ENCODE data around the gene TFCP2L1. TPM values are rescaled to one million over a fixed set of nuclear protein-coding genes. Genes with fewer than 3 reads are reported as not detected.

Gene TFCP2L1
- total RNA-seq, 1 donor = under 0.01 TPM

- H3K4me1 ChIP-seq (ENCODE audit: insufficient read depth, low read length) = no peaks in the 10 kb centered on the region
- no peaks in the 10 kb centered on the region for H3K9me3 ChIP-seq (ENCODE audit: low read depth, low read length)
- no peak overlapping the region for H3K27ac ChIP-seq (ENCODE audit: low read depth, low read length)
- no peaks in the 10 kb centered on the region for H3K79me2 ChIP-seq (ENCODE audit: insufficient read depth, low read length)
- H2AFZ ChIP-seq (ENCODE audit: low read length) = no peak overlapping the region
- DNase-seq (ENCODE audit: insufficient read length, low spot score, missing footprints) = no peak
- no peak overlapping the region for H3K4me2 ChIP-seq (ENCODE audit: insufficient read depth, low read length)
- no peaks in the 10 kb centered on the region for H4K20me1 ChIP-seq (ENCODE audit: insufficient read depth, low read length)
- peaks cover 6% of the 10 kb centered on the region for H3K27me3 ChIP-seq (ENCODE audit: insufficient read depth, low read length)
- TF ChIP-seq, protein P1, sequence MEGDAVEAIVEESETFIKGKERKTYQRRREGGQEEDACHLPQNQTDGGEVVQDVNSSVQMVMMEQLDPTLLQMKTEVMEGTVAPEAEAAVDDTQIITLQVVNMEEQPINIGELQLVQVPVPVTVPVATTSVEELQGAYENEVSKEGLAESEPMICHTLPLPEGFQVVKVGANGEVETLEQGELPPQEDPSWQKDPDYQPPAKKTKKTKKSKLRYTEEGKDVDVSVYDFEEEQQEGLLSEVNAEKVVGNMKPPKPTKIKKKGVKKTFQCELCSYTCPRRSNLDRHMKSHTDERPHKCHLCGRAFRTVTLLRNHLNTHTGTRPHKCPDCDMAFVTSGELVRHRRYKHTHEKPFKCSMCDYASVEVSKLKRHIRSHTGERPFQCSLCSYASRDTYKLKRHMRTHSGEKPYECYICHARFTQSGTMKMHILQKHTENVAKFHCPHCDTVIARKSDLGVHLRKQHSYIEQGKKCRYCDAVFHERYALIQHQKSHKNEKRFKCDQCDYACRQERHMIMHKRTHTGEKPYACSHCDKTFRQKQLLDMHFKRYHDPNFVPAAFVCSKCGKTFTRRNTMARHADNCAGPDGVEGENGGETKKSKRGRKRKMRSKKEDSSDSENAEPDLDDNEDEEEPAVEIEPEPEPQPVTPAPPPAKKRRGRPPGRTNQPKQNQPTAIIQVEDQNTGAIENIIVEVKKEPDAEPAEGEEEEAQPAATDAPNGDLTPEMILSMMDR (IDR thresholded peaks at IDR 0.05; ENCODE audit: extremely low read depth, low read depth, low read length) = no peak
- H3K4me3 ChIP-seq (ENCODE audit: insufficient read depth, low read length) = no peak overlapping the region
- H3K36me3 ChIP-seq (ENCODE audit: insufficient read depth, low read length) = no peaks in the 10 kb centered on the region
Observed at GRCh38 chr2:121253674-121254240, 31.2 kb downstream of the TFCP2L1 start.

GRCh38 chr2:121253021-121253673, 31.9 kb downstream of the TFCP2L1 start:
- Histone ChIP-seq H3K4me1 (ENCODE audit: insufficient read depth, low read length) (no peaks in the 10 kb centered on the region), H3K27me3 (ENCODE audit: insufficient read depth, low read length) (peaks cover 3% of the 10 kb centered on the region), H2AFZ (ENCODE audit: low read length) (no peak overlapping the region), H3K27ac (ENCODE audit: low read depth, low read length) (no peak overlapping the region), H3K79me2 (ENCODE audit: insufficient read depth, low read length) (no peaks in the 10 kb centered on the region), H3K9me3 (ENCODE audit: low read depth, low read length) (no peaks in the 10 kb centered on the region), H3K4me3 (ENCODE audit: insufficient read depth, low read length) (no peak overlapping the region), H4K20me1 (ENCODE audit: insufficient read depth, low read length) (no peaks in the 10 kb centered on the region), H3K36me3 (ENCODE audit: insufficient read depth, low read length) (no peaks in the 10 kb centered on the region), H3K4me2 (ENCODE audit: insufficient read depth, low read length) (no peak overlapping the region)
- DNase-seq (ENCODE audit: insufficient read length, low spot score, missing footprints) = no peak
- TF ChIP-seq, protein P1 (IDR thresholded peaks at IDR 0.05; ENCODE audit: extremely low read depth, low read depth, low read length) = no peak

GRCh38 chr2:121251497-121251896, 33.5 kb downstream of the TFCP2L1 start:
- TF ChIP-seq, protein P1 (IDR thresholded peaks at IDR 0.05; ENCODE audit: extremely low read depth, low read depth, low read length) = no peak
- H3K9me3 ChIP-seq (ENCODE audit: low read depth, low read length) = no peaks in the 10 kb centered on the region
- DNase-seq (ENCODE audit: insufficient read length, low spot score, missing footprints) = no peak
- H3K36me3 ChIP-seq (ENCODE audit: insufficient read depth, low read length) = no peaks in the 10 kb centered on the region
- H3K79me2 ChIP-seq (ENCODE audit: insufficient read depth, low read length) = no peaks in the 10 kb centered on the region
- no peak overlapping the region for H3K4me2 ChIP-seq (ENCODE audit: insufficient read depth, low read length)
- no peak overlapping the region for H2AFZ ChIP-seq (ENCODE audit: low read length)
- no peaks in the 10 kb centered on the region for H4K20me1 ChIP-seq (ENCODE audit: insufficient read depth, low read length)
- H3K27me3 ChIP-seq (ENCODE audit: insufficient read depth, low read length) = peaks cover 3% of the 10 kb centered on the region
- H3K4me1 ChIP-seq (ENCODE audit: insufficient read depth, low read length) = no peaks in the 10 kb centered on the region
- no peak overlapping the region for H3K27ac ChIP-seq (ENCODE audit: low read depth, low read length)
- H3K4me3 ChIP-seq (ENCODE audit: insufficient read depth, low read length) = no peak overlapping the region

DNA sequence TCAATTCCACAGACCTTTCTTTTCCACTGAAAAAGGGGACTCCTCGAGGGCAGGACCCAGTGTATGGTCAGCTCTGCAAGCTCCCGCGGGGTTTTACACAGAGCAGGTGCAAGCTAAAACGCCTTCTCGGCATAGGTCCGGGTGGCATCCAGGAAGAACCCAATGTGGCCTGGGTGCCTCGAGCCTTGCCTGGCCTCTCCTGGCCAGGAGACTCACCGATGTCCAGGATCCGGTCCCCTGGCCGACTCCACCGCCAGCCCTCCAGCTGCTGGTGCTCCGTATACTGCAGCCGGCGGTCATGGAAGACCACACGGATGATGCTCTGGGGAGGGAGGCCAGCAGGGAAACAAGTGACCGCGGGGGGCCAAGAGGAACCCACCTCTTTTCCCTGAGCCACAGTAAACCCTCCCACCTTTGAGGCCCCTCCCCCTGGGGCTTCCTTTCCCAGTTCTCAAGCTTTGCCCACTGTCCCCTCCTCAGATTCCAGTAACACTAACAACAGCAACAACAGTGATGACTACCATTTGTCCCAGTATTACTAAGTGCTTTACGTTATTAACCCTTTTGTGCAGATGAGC, 36.1 kb downstream of the TFCP2L1 start:
- H3K9me3 ChIP-seq (ENCODE audit: low read depth, low read length) = no peaks in the 10 kb centered on the region
- no peaks in the 10 kb centered on the region for H4K20me1 ChIP-seq (ENCODE audit: insufficient read depth, low read length)
- no peak overlapping the region for H2AFZ ChIP-seq (ENCODE audit: low read length)
- no peaks in the 10 kb centered on the region for H3K36me3 ChIP-seq (ENCODE audit: insufficient read depth, low read length)
- no peak for DNase-seq (ENCODE audit: insufficient read length, low spot score, missing footprints)
- TF ChIP-seq, protein P1 (IDR thresholded peaks at IDR 0.05; ENCODE audit: extremely low read depth, low read depth, low read length) = no peak
- no peaks in the 10 kb centered on the region for H3K79me2 ChIP-seq (ENCODE audit: insufficient read depth, low read length)
- no peak overlapping the region for H3K4me2 ChIP-seq (ENCODE audit: insufficient read depth, low read length)
- H3K27me3 ChIP-seq (ENCODE audit: insufficient read depth, low read length) = peaks cover 3% of the 10 kb centered on the region
- H3K4me3 ChIP-seq (ENCODE audit: insufficient read depth, low read length) = no peak overlapping the region
- no peak overlapping the region for H3K27ac ChIP-seq (ENCODE audit: low read depth, low read length)
- H3K4me1 ChIP-seq (ENCODE audit: insufficient read depth, low read length) = no peaks in the 10 kb centered on the region
